ENCODE measurements around the gene SLC6A11. TPM values are rescaled to one million over a fixed set of nuclear protein-coding genes. Genes with fewer than 3 reads are reported as not detected.

The SLC6A11 gene
- total and polyA plus RNA-seq, 2 donors, result 0.05 to 0.18 TPM

DNA sequence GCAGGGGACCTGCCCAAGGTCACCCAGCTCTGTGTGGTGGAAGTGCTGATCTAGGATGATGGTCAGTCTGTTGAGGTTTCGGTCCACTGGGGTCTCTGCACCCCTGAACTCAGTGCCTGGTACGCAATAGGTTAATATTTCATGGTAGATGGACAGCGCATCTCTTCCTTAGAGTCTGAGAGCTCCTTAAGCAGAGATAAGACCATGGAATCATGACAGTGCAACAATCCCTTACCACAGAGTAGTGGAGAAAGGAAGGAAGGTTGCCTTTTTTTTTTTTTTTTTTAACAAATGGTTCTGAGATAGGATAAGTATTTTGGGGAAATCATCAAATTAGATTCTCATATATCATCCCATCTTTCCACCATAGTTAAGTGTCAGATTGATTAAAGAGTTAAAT is 96.8 kb downstream of the SLC6A11 start:
- Histone ChIP-seq H3K27me3 (ENCODE audit: control insufficient read depth in 2 of 2, insufficient read depth in 1 of 2, low read length in 1 of 2) (no peaks in the 10 kb centered on the region), H3K36me3 (ENCODE audit: control insufficient read depth in 2 of 2, insufficient read depth in 2 of 2, low read length in 1 of 2) (no peaks in the 10 kb centered on the region), H3K4me3 (ENCODE audit: low read length in 2 of 2) (no peak overlapping the region), H3K9me3 (ENCODE audit: control insufficient read depth in 2 of 2, insufficient read depth in 1 of 2, low read length in 1 of 2) (peaks cover 0 to 2% of the 10 kb centered on the region in 2 donors), H3K27ac (ENCODE audit: low read depth in 1 of 2, low read length in 1 of 2) (no peak overlapping the region), H3K4me1 (ENCODE audit: control insufficient read depth in 2 of 2, insufficient read depth in 2 of 2, low read length in 2 of 2) (no peaks in the 10 kb centered on the region)
- 87% methylated on average over 3 of the region's 3 CpGs for WGBS
- DNase-seq (ENCODE audit: low read depth in 6 of 9, low spot score in 9 of 9), result no peak

- Histone ChIP-seq H3K4me1 (ENCODE audit: control insufficient read depth in 2 of 2, insufficient read depth in 2 of 2, low read length in 2 of 2) (no peaks in the 10 kb centered on the region), H3K4me3 (ENCODE audit: low read length in 2 of 2) (no peak overlapping the region), H3K9me3 (ENCODE audit: control insufficient read depth in 2 of 2, insufficient read depth in 1 of 2, low read length in 1 of 2) (no peaks in the 10 kb centered on the region), H3K27me3 (ENCODE audit: control insufficient read depth in 2 of 2, insufficient read depth in 1 of 2, low read length in 1 of 2) (no peaks in the 10 kb centered on the region), H3K36me3 (ENCODE audit: control insufficient read depth in 2 of 2, insufficient read depth in 2 of 2, low read length in 1 of 2) (no peaks in the 10 kb centered on the region), H3K27ac (ENCODE audit: low read depth in 1 of 2, low read length in 1 of 2) (no peak overlapping the region)
- no peak for DNase-seq (ENCODE audit: low read depth in 6 of 9, low spot score in 9 of 9)
- WGBS, result 49% methylated on average over 5 of the region's 5 CpGs
These were observed 99.3 kb downstream of the SLC6A11 start for GRCh38 chr3:10915376-10915775.

DNA sequence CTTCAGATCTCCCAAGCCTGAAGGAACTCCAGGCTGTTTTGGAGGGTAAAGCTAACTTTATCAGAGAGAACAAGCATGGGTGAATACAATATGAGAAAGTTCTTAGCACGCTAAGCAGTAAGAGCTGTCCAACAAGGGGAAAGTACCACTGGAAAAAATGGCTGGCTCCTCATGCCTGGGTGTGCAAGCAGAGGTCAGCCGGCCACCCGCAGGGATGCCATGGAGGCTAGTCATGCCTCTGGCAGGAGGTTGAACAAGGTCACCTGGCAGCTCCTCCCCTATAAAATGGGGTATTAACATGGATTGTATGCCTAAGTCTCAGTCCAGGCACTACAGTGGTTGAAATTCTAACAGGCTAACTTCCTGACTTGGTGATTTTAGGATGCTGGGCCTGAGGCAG is 101.1 kb downstream of the SLC6A11 start:
- no peaks in the 10 kb centered on the region for H3K36me3 ChIP-seq (ENCODE audit: control insufficient read depth in 2 of 2, insufficient read depth in 2 of 2, low read length in 1 of 2)
- no peaks in the 10 kb centered on the region for H3K4me1 ChIP-seq (ENCODE audit: control insufficient read depth in 2 of 2, insufficient read depth in 2 of 2, low read length in 2 of 2)
- H3K9me3 ChIP-seq (ENCODE audit: control insufficient read depth in 2 of 2, insufficient read depth in 1 of 2, low read length in 1 of 2), result no peaks in the 10 kb centered on the region
- no peak overlapping the region for H3K27ac ChIP-seq (ENCODE audit: low read depth in 1 of 2, low read length in 1 of 2)
- no peak for DNase-seq (ENCODE audit: low read depth in 6 of 9, low spot score in 9 of 9)
- no peaks in the 10 kb centered on the region for H3K27me3 ChIP-seq (ENCODE audit: control insufficient read depth in 2 of 2, insufficient read depth in 1 of 2, low read length in 1 of 2)
- no peak overlapping the region for H3K4me3 ChIP-seq (ENCODE audit: low read length in 2 of 2)
- 94% methylated on average over 3 of the region's 3 CpGs for WGBS

- Histone ChIP-seq H3K27me3 (ENCODE audit: control insufficient read depth in 2 of 2, insufficient read depth in 1 of 2, low read length in 1 of 2) (no peaks in the 10 kb centered on the region), H3K4me3 (ENCODE audit: low read length in 2 of 2) (no peak overlapping the region), H3K36me3 (ENCODE audit: control insufficient read depth in 2 of 2, insufficient read depth in 2 of 2, low read length in 1 of 2) (no peaks in the 10 kb centered on the region), H3K4me1 (ENCODE audit: control insufficient read depth in 2 of 2, insufficient read depth in 2 of 2, low read length in 2 of 2) (no peaks in the 10 kb centered on the region), H3K9me3 (ENCODE audit: control insufficient read depth in 2 of 2, insufficient read depth in 1 of 2, low read length in 1 of 2) (no peaks in the 10 kb centered on the region), H3K27ac (ENCODE audit: low read depth in 1 of 2, low read length in 1 of 2) (no peak overlapping the region)
- WGBS, result 95% methylated on average over 11 of the region's 11 CpGs
- DNase-seq (ENCODE audit: low read depth in 6 of 9, low spot score in 9 of 9), result no peak
These were observed 102.0 kb downstream of the SLC6A11 start for GRCh38 chr3:10918011-10918410.

GRCh38 chr3:10919636-10920035 is 103.6 kb downstream of the SLC6A11 start:
- Histone ChIP-seq H3K27me3 (ENCODE audit: control insufficient read depth in 2 of 2, insufficient read depth in 1 of 2, low read length in 1 of 2) (no peaks in the 10 kb centered on the region), H3K4me3 (ENCODE audit: low read length in 2 of 2) (no peak overlapping the region), H3K27ac (ENCODE audit: low read depth in 1 of 2, low read length in 1 of 2) (no peak overlapping the region), H3K36me3 (ENCODE audit: control insufficient read depth in 2 of 2, insufficient read depth in 2 of 2, low read length in 1 of 2) (no peaks in the 10 kb centered on the region), H3K9me3 (ENCODE audit: control insufficient read depth in 2 of 2, insufficient read depth in 1 of 2, low read length in 1 of 2) (no peaks in the 10 kb centered on the region), H3K4me1 (ENCODE audit: control insufficient read depth in 2 of 2, insufficient read depth in 2 of 2, low read length in 2 of 2) (no peaks in the 10 kb centered on the region)
- 84% methylated on average over 5 of the region's 5 CpGs for WGBS
- DNase-seq (ENCODE audit: low read depth in 6 of 9, low spot score in 9 of 9), result no peak

DNA sequence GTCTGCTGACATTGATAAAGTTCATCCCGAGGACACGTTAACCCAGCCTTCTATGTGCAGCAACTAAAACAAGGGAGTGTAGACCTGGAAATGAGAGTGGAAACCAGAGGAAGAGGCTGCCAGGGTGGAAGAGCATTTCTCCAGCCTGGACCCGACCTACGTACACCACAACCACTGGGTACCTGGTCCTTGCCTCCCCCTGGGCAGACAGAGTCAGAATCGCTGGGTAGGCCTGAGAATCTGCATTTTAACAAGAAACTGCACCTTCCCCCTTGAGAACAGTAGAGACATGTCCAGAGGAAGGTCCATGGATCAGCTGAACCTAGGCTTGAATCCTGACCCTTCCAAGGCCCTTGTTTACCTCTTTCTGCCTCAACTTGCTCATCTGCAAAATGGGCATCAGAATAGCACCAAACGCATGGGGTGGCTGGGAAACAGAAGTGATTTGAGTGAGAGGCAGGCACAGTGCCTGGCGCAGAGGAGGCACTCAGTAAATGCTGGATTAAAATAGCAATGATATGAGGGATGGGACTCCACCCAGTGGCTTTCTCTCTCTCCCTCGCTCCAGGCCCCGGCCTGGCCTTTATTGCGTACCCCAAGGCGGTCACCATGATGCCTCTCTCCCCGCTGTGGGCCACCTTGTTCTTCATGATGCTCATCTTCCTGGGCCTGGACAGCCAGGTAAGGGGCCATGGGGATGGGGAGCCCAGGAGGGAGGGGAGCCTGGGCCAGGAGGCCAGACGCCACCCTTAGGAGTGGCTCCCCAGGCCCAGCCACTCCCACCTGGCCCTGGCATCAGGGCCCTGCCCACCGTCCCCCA is 109.6 kb downstream of the SLC6A11 start:
- H3K4me1 ChIP-seq (ENCODE audit: control insufficient read depth in 2 of 2, insufficient read depth in 2 of 2, low read length in 2 of 2), result no peaks in the 10 kb centered on the region
- no peaks in the 10 kb centered on the region for H3K27me3 ChIP-seq (ENCODE audit: control insufficient read depth in 2 of 2, insufficient read depth in 1 of 2, low read length in 1 of 2)
- H3K36me3 ChIP-seq (ENCODE audit: control insufficient read depth in 2 of 2, insufficient read depth in 2 of 2, low read length in 1 of 2), result no peaks in the 10 kb centered on the region
- H3K9me3 ChIP-seq (ENCODE audit: control insufficient read depth in 2 of 2, insufficient read depth in 1 of 2, low read length in 1 of 2), result no peaks in the 10 kb centered on the region
- no peak for DNase-seq (ENCODE audit: low read depth in 6 of 9, low spot score in 9 of 9)
- 95% methylated on average over 14 of the region's 14 CpGs for WGBS
- no peak overlapping the region for H3K27ac ChIP-seq (ENCODE audit: low read depth in 1 of 2, low read length in 1 of 2)
- no peak overlapping the region for H3K4me3 ChIP-seq (ENCODE audit: low read length in 2 of 2)

GRCh38 chr3:10926256-10926810 is 110.3 kb downstream of the SLC6A11 start:
- no peak for DNase-seq (ENCODE audit: low read depth in 6 of 9, low spot score in 9 of 9)
- no peaks in the 10 kb centered on the region for H3K4me1 ChIP-seq (ENCODE audit: control insufficient read depth in 2 of 2, insufficient read depth in 2 of 2, low read length in 2 of 2)
- H3K27me3 ChIP-seq (ENCODE audit: control insufficient read depth in 2 of 2, insufficient read depth in 1 of 2, low read length in 1 of 2), result no peaks in the 10 kb centered on the region
- no peak overlapping the region for H3K27ac ChIP-seq (ENCODE audit: low read depth in 1 of 2, low read length in 1 of 2)
- WGBS, result 96% methylated on average over 13 of the region's 13 CpGs
- no peaks in the 10 kb centered on the region for H3K9me3 ChIP-seq (ENCODE audit: control insufficient read depth in 2 of 2, insufficient read depth in 1 of 2, low read length in 1 of 2)
- no peak overlapping the region for H3K4me3 ChIP-seq (ENCODE audit: low read length in 2 of 2)
- no peaks in the 10 kb centered on the region for H3K36me3 ChIP-seq (ENCODE audit: control insufficient read depth in 2 of 2, insufficient read depth in 2 of 2, low read length in 1 of 2)

- no peaks in the 10 kb centered on the region for H3K9me3 ChIP-seq (ENCODE audit: control insufficient read depth in 2 of 2, insufficient read depth in 1 of 2, low read length in 1 of 2)
- 91% methylated on average over 16 of the region's 16 CpGs for WGBS
- no peak overlapping the region for H3K4me3 ChIP-seq (ENCODE audit: low read length in 2 of 2)
- no peaks in the 10 kb centered on the region for H3K27me3 ChIP-seq (ENCODE audit: control insufficient read depth in 2 of 2, insufficient read depth in 1 of 2, low read length in 1 of 2)
- no peaks in the 10 kb centered on the region for H3K36me3 ChIP-seq (ENCODE audit: control insufficient read depth in 2 of 2, insufficient read depth in 2 of 2, low read length in 1 of 2)
- H3K27ac ChIP-seq (ENCODE audit: low read depth in 1 of 2, low read length in 1 of 2), result no peak overlapping the region
- no peaks in the 10 kb centered on the region for H3K4me1 ChIP-seq (ENCODE audit: control insufficient read depth in 2 of 2, insufficient read depth in 2 of 2, low read length in 2 of 2)
- no peak for DNase-seq (ENCODE audit: low read depth in 6 of 9, low spot score in 9 of 9)
These were observed 110.9 kb downstream of the SLC6A11 start for GRCh38 chr3:10926811-10927521.

- Histone ChIP-seq H3K9me3 (ENCODE audit: control insufficient read depth in 2 of 2, insufficient read depth in 1 of 2, low read length in 1 of 2) (no peaks in the 10 kb centered on the region), H3K27me3 (ENCODE audit: control insufficient read depth in 2 of 2, insufficient read depth in 1 of 2, low read length in 1 of 2) (no peaks in the 10 kb centered on the region), H3K4me3 (ENCODE audit: low read length in 2 of 2) (no peak overlapping the region), H3K36me3 (ENCODE audit: control insufficient read depth in 2 of 2, insufficient read depth in 2 of 2, low read length in 1 of 2) (no peaks in the 10 kb centered on the region), H3K27ac (ENCODE audit: low read depth in 1 of 2, low read length in 1 of 2) (no peak overlapping the region), H3K4me1 (ENCODE audit: control insufficient read depth in 2 of 2, insufficient read depth in 2 of 2, low read length in 2 of 2) (no peaks in the 10 kb centered on the region)
- DNase-seq (ENCODE audit: low read depth in 6 of 9, low spot score in 9 of 9), result no peak
- 90% methylated on average over 4 of the region's 4 CpGs for WGBS
These were observed 111.5 kb downstream of the SLC6A11 start for GRCh38 chr3:10927551-10927950.
